GM23338 (cell line): ENCODE data around the gene TRAPPC4. TPM values are rescaled to one million over a fixed set of nuclear protein-coding genes. Genes with fewer than 3 reads are reported as not detected.

Experiments used
- ATAC-seq: fragments of 200-7000 bp; cut with Tn5 transposase; 3 replicates; pipeline ENCODE4 v1.9.1; 2020
- DNase-seq: peaks from one replicate; pipeline ENCODE4 v3.0.0-alpha.2; 2015; ENCODE audit warnings: low spot score
- H2AFZ ChIP-seq: fragments of 200-600 bp; sonication (generic); 2 replicates; pipeline ENCODE4 v1.8.0; 2016; ENCODE audit warnings: antibody characterized with exemption, mild to moderate bottlenecking, moderate library complexity
- H3F3A ChIP-seq: fragments of 200-600 bp; sonication (generic); replicated peaks from 2 replicates; pipeline ENCODE4 v1.8.0; 2017; ENCODE audit warnings: antibody characterized with exemption, mixed run types, low read depth
- H3K27ac ChIP-seq: fragments of 200-600 bp; sonication (generic); 2 replicates; pipeline ENCODE4 v1.6.1; 2016; ENCODE audit warnings: low read depth
- H3K27me3 ChIP-seq: fragments of 200-600 bp; sonication (generic); 2 replicates; pipeline ENCODE4 v1.8.0; 2016; ENCODE audit warnings: mild to moderate bottlenecking, mixed run types, moderate library complexity; ENCODE audit not compliant: insufficient read depth
- H3K36me3 ChIP-seq: fragments of 200-600 bp; sonication (generic); 2 replicates; pipeline ENCODE4 v1.8.0; 2016; ENCODE audit warnings: mild to moderate bottlenecking; ENCODE audit not compliant: insufficient read depth
- H3K4me1 ChIP-seq: fragments of 200-600 bp; sonication (generic); 2 replicates; pipeline ENCODE4 v1.8.0; 2016; ENCODE audit warnings: mild to moderate bottlenecking, moderate library complexity; ENCODE audit not compliant: insufficient read depth
- H3K4me2 ChIP-seq: fragments of 200-600 bp; sonication (generic); 2 replicates; pipeline ENCODE4 v1.7.1; 2017; ENCODE audit warnings: mixed run types
- H3K4me3 ChIP-seq: fragments of 200-600 bp; sonication (generic); 2 replicates; pipeline ENCODE4 v1.6.1; 2016; ENCODE audit warnings: mixed run types
- H3K79me2 ChIP-seq: fragments of 200-600 bp; sonication (generic); replicated peaks from 2 replicates; pipeline ENCODE4 v1.8.0; 2017; ENCODE audit warnings: mild to moderate bottlenecking; ENCODE audit not compliant: insufficient read depth
- H3K9me2 ChIP-seq: fragments of 200-600 bp; sonication (generic); 2 replicates; pipeline ENCODE4 v1.8.0; 2017; ENCODE audit not compliant: insufficient read depth
- H4K20me1 ChIP-seq: fragments of 200-600 bp; sonication (generic); replicated peaks from 2 replicates; pipeline ENCODE4 v1.8.0; 2017; ENCODE audit warnings: mild to moderate bottlenecking; ENCODE audit not compliant: insufficient read depth
- H3K27ac Mint-ChIP-seq: 2 replicates; pipeline ENCODE4 v1.8.0; 2020; ENCODE audit warnings: inconsistent platforms, mild to moderate bottlenecking, moderate library complexity, mixed read lengths
- H3K27me3 Mint-ChIP-seq: 3 replicates; pipeline ENCODE4 v1.8.0; 2022; ENCODE audit warnings: low read depth, mild to moderate bottlenecking, moderate library complexity, mixed read lengths, inconsistent platforms; ENCODE audit not compliant: insufficient read depth, poor library complexity
- H3K36me3 Mint-ChIP-seq: 3 replicates; pipeline ENCODE4 v1.8.0; 2021; ENCODE audit warnings: low read depth, mild to moderate bottlenecking, inconsistent platforms, moderate library complexity, mixed read lengths
- H3K4me1 Mint-ChIP-seq: 3 replicates; pipeline ENCODE4 v1.8.0; 2020; ENCODE audit warnings: mild to moderate bottlenecking, inconsistent platforms, mixed read lengths
- H3K4me3 Mint-ChIP-seq: 3 replicates; pipeline ENCODE4 v1.8.0; 2021; ENCODE audit warnings: moderate library complexity, mild to moderate bottlenecking, inconsistent platforms, mixed read lengths
- H3K9me3 Mint-ChIP-seq: 3 replicates; pipeline ENCODE4 v1.8.0; 2020; ENCODE audit warnings: moderate library complexity, mild to moderate bottlenecking, inconsistent platforms, mixed read lengths
- CREB1 ChIP-seq: fragments of 250-450 bp; sonication (Bioruptor Pico); IDR thresholded peaks from 2 replicates; pipeline ENCODE4 v1.5.0; 2020; ENCODE audit warnings: low read depth, mild to moderate bottlenecking, moderate library complexity
- CTCF ChIP-seq, 2 experiments: fragments of 200-600 bp in 1 of 2; sonication (generic) in 1 of 2; conservative IDR thresholded peaks; 2 replicates each; pipeline versions ENCODE4 v1.5.1 to v1.6.1; 2016 to 2017; ENCODE audit warnings: antibody characterized with exemption in 2 of 2, low read depth in 2 of 2, mild to moderate bottlenecking in 2 of 2, moderate library complexity in 1 of 2
- EZH2 ChIP-seq: fragments of 200-600 bp; sonication (generic); IDR thresholded peaks from one replicate; pipeline ENCODE4 v1.8.0; 2017; ENCODE audit warnings: antibody characterized with exemption, mild to moderate bottlenecking, low read depth; ENCODE audit not compliant: unreplicated experiment
- EZH2phosphoT487 ChIP-seq: fragments of 200-600 bp; sonication (generic); IDR thresholded peaks from one replicate; pipeline ENCODE4 v1.8.1; 2018; ENCODE audit warnings: antibody characterized with exemption; ENCODE audit not compliant: unreplicated experiment
- JUNB ChIP-seq: IDR thresholded peaks from one replicate; pipeline ENCODE4 v1.6.1; 2016; ENCODE audit warnings: antibody characterized with exemption; ENCODE audit not compliant: unreplicated experiment
- NANOG ChIP-seq: IDR thresholded peaks from 2 replicates; pipeline ENCODE4 v1.6.1; 2016; ENCODE audit warnings: antibody characterized with exemption, borderline replicate concordance
- POLR2AphosphoS5 ChIP-seq: IDR thresholded peaks from 2 replicates; pipeline ENCODE4 v1.6.1; 2016; ENCODE audit warnings: antibody characterized with exemption, low read depth
- STAT1 ChIP-seq: IDR thresholded peaks from one replicate; pipeline ENCODE4 v1.6.1; 2016; ENCODE audit warnings: antibody characterized with exemption; ENCODE audit not compliant: unreplicated experiment
- ZNF114 ChIP-seq: fragments of 250-450 bp; sonication (Bioruptor Pico); IDR thresholded peaks from 2 replicates; pipeline ENCODE4 v1.5.0; 2020; ENCODE audit warnings: mild to moderate bottlenecking, moderate library complexity
- ZNF331 ChIP-seq: fragments of 250-450 bp; sonication (Bioruptor Pico); IDR thresholded peaks from 2 replicates; pipeline ENCODE4 v1.5.0; 2020; ENCODE audit warnings: low read depth, mild to moderate bottlenecking, moderate library complexity
- polyA plus RNA-seq: library from polyadenylated mRNA; unstranded; fragments of >200 nt; fragmentation: Nextera tagmentation; extraction: Ambion mirVana; gene quantifications from 2 replicates; pipeline ENCODE4 v1.2.1, GENCODE V29; 2016
- total RNA-seq: library from RNA; depleted of rRNA; stranded (reverse); fragments of >200 nt; shearing (Covaris generic); gene quantifications from 2 replicates; pipeline ENCODE4 v1.2.3, GENCODE V29; 2014
- TF ChIP-seq, protein P1 (sequence below): fragments of 250-450 bp; sonication (Bioruptor Pico); IDR thresholded peaks from 2 replicates; pipeline ENCODE4 v1.5.0; 2020; ENCODE audit warnings: mild to moderate bottlenecking, moderate library complexity
- TF ChIP-seq, protein P2 (sequence below): IDR thresholded peaks from 2 replicates; pipeline ENCODE4 v1.6.1; 2016; ENCODE audit warnings: antibody characterized with exemption
- TF ChIP-seq, protein P3 (sequence below): IDR thresholded peaks from one replicate; pipeline ENCODE4 v1.6.1; 2018; ENCODE audit warnings: antibody characterized with exemption; ENCODE audit not compliant: unreplicated experiment

TRAPPC4 gene
- total and polyA plus RNA-seq, 2 experiments from 2014 or later: 79.9 to 142 TPM

DNA sequence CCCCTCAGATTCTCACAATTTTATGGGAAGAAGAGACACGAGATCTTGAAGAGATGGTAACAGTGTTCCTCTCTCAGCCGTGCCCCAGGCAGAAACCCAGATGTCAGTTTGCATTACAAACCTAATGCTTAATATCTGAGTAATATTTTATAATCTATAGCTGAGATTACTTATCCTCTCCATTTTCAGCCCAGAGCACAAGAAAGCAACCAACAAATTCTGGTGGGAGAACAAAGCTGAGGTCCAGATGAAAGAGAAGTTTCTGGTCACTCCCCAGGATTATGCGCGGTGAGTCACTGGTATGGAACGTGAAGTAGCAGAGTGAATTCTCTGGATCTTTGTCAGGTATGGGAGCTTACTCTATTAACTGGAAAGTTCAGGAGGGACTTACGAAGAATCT lies 19.7 kb upstream of the TRAPPC4 start:
- Histone ChIP-seq H2AFZ (no peak overlapping the region), H4K20me1 (0 out of 2 replicates have a peak, but pooled peaks cover 8% of the 10 kb centered on the region), H3K27ac (peak overlapping the region; percentile 65; the same call in 1 of the 2 replicates), H3F3A (0 out of 2 replicates have a peak, but pooled peaks cover 5% of the 10 kb centered on the region), H3K36me3 (peaks cover 22% of the 10 kb centered on the region), H3K4me3 (peak overlapping the region; percentile 98), H3K9me2 (0 out of 2 replicates have a peak, but pooled peaks cover 4% of the 10 kb centered on the region), H3K27me3 (no peaks in the 10 kb centered on the region), H3K79me2 (peaks cover 58% of the 10 kb centered on the region), H3K4me1 (peaks cover 16% of the 10 kb centered on the region; the same call in 1 of the 2 replicates), H3K4me2 (peak overlapping the region; percentile 97)
- DNase-seq (peak; percentile 72), ATAC-seq (peak; percentile 13)
- Mint-ChIP-seq H3K27me3 (peaks cover 4% of the 10 kb centered on the region), H3K36me3 (peaks cover 65% of the 10 kb centered on the region), H3K4me3 (peak overlapping the region; percentile 100), H3K4me1 (peaks cover 21% of the 10 kb centered on the region), H3K9me3 (no peaks in the 10 kb centered on the region), H3K27ac (peak overlapping the region; percentile 98)
- TF ChIP-seq CTCF (conservative IDR thresholded peaks at IDR 0.05; ENCODE audit: low read depth in 2 of 2): no peak
- TF ChIP-seq STAT1: no peak
- TF ChIP-seq, protein P1, sequence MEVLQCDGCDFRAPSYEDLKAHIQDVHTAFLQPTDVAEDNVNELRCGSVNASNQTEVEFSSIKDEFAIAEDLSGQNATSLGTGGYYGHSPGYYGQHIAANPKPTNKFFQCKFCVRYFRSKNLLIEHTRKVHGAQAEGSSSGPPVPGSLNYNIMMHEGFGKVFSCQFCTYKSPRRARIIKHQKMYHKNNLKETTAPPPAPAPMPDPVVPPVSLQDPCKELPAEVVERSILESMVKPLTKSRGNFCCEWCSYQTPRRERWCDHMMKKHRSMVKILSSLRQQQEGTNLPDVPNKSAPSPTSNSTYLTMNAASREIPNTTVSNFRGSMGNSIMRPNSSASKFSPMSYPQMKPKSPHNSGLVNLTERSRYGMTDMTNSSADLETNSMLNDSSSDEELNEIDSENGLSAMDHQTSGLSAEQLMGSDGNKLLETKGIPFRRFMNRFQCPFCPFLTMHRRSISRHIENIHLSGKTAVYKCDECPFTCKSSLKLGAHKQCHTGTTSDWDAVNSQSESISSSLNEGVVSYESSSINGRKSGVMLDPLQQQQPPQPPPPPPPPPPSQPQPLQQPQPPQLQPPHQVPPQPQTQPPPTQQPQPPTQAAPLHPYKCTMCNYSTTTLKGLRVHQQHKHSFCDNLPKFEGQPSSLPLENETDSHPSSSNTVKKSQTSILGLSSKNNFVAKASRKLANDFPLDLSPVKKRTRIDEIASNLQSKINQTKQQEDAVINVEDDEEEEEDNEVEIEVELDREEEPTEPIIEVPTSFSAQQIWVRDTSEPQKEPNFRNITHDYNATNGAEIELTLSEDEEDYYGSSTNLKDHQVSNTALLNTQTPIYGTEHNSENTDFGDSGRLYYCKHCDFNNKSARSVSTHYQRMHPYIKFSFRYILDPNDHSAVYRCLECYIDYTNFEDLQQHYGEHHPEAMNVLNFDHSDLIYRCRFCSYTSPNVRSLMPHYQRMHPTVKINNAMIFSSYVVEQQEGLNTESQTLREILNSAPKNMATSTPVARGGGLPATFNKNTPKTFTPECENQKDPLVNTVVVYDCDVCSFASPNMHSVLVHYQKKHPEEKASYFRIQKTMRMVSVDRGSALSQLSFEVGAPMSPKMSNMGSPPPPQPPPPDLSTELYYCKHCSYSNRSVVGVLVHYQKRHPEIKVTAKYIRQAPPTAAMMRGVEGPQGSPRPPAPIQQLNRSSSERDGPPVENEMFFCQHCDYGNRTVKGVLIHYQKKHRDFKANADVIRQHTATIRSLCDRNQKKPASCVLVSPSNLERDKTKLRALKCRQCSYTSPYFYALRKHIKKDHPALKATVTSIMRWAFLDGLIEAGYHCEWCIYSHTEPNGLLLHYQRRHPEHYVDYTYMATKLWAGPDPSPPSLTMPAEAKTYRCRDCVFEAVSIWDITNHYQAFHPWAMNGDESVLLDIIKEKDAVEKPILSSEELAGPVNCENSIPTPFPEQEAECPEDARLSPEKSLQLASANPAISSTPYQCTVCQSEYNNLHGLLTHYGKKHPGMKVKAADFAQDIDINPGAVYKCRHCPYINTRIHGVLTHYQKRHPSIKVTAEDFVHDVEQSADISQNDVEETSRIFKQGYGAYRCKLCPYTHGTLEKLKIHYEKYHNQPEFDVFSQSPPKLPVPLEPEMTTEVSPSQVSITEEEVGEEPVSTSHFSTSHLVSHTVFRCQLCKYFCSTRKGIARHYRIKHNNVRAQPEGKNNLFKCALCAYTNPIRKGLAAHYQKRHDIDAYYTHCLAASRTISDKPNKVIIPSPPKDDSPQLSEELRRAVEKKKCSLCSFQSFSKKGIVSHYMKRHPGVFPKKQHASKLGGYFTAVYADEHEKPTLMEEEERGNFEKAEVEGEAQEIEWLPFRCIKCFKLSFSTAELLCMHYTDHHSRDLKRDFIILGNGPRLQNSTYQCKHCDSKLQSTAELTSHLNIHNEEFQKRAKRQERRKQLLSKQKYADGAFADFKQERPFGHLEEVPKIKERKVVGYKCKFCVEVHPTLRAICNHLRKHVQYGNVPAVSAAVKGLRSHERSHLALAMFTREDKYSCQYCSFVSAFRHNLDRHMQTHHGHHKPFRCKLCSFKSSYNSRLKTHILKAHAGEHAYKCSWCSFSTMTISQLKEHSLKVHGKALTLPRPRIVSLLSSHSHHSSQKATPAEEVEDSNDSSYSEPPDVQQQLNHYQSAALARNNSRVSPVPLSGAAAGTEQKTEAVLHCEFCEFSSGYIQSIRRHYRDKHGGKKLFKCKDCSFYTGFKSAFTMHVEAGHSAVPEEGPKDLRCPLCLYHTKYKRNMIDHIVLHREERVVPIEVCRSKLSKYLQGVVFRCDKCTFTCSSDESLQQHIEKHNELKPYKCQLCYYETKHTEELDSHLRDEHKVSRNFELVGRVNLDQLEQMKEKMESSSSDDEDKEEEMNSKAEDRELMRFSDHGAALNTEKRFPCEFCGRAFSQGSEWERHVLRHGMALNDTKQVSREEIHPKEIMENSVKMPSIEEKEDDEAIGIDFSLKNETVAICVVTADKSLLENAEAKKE (CRISPR knock-in tag): no peak
- TF ChIP-seq, protein P2, sequence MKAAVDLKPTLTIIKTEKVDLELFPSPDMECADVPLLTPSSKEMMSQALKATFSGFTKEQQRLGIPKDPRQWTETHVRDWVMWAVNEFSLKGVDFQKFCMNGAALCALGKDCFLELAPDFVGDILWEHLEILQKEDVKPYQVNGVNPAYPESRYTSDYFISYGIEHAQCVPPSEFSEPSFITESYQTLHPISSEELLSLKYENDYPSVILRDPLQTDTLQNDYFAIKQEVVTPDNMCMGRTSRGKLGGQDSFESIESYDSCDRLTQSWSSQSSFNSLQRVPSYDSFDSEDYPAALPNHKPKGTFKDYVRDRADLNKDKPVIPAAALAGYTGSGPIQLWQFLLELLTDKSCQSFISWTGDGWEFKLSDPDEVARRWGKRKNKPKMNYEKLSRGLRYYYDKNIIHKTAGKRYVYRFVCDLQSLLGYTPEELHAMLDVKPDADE: no peak
- TF ChIP-seq, protein P3, sequence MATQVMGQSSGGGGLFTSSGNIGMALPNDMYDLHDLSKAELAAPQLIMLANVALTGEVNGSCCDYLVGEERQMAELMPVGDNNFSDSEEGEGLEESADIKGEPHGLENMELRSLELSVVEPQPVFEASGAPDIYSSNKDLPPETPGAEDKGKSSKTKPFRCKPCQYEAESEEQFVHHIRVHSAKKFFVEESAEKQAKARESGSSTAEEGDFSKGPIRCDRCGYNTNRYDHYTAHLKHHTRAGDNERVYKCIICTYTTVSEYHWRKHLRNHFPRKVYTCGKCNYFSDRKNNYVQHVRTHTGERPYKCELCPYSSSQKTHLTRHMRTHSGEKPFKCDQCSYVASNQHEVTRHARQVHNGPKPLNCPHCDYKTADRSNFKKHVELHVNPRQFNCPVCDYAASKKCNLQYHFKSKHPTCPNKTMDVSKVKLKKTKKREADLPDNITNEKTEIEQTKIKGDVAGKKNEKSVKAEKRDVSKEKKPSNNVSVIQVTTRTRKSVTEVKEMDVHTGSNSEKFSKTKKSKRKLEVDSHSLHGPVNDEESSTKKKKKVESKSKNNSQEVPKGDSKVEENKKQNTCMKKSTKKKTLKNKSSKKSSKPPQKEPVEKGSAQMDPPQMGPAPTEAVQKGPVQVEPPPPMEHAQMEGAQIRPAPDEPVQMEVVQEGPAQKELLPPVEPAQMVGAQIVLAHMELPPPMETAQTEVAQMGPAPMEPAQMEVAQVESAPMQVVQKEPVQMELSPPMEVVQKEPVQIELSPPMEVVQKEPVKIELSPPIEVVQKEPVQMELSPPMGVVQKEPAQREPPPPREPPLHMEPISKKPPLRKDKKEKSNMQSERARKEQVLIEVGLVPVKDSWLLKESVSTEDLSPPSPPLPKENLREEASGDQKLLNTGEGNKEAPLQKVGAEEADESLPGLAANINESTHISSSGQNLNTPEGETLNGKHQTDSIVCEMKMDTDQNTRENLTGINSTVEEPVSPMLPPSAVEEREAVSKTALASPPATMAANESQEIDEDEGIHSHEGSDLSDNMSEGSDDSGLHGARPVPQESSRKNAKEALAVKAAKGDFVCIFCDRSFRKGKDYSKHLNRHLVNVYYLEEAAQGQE: no peak
- no peak for TF ChIP-seq NANOG
- TF ChIP-seq POLR2AphosphoS5: no peak
- no peak for TF ChIP-seq JUNB
- no peak for TF ChIP-seq ZNF331
- TF ChIP-seq ZNF114: no peak
- TF ChIP-seq EZH2: no peak
- TF ChIP-seq EZH2phosphoT487: no peak
- TF ChIP-seq CREB1 (CRISPR knock-in tag): no peak
